DOHH2 (cell line): ENCODE measurements around the gene ZNF565.
"Not testable (repeated sequence)": the region's sequence is repeated elsewhere in the genome, so short reads cannot be mapped to it uniquely, and the experiment has no call there.

Source experiments
- H3F3A ChIP-seq: fragments of 200-600 bp; sonication (generic), shearing (Covaris generic); 2 replicates; pipeline ENCODE4 v1.6.0; 2016; ENCODE audit warnings: antibody characterized with exemption, mild to moderate bottlenecking; ENCODE audit not compliant: control insufficient read depth, insufficient read depth
- H3K27ac ChIP-seq: fragments of 200-600 bp; sonication (generic); 2 replicates; pipeline ENCODE4 v1.5.1; 2014; ENCODE audit warnings: low read depth, mild to moderate bottlenecking, low read length, moderate library complexity
- H3K27me3 ChIP-seq: fragments of 200-600 bp; sonication (generic); 2 replicates; pipeline ENCODE4 v1.6.1; 2014; ENCODE audit warnings: mild to moderate bottlenecking, low read length, mixed read lengths; ENCODE audit not compliant: control insufficient read depth
- H3K36me3 ChIP-seq: fragments of 200-600 bp; sonication (generic); 2 replicates; pipeline ENCODE4 v1.6.1; 2014; ENCODE audit warnings: mild to moderate bottlenecking, low read length, moderate library complexity, mixed read lengths; ENCODE audit not compliant: control insufficient read depth
- H3K4me1 ChIP-seq: fragments of 200-600 bp; sonication (generic); 2 replicates; pipeline ENCODE4 v1.6.1; 2014; ENCODE audit warnings: mild to moderate bottlenecking, low read length, mixed read lengths; ENCODE audit not compliant: control insufficient read depth
- H3K4me2 ChIP-seq: fragments of 200-600 bp; sonication (generic); 2 replicates; pipeline ENCODE4 v1.6.0; 2014; ENCODE audit warnings: mild to moderate bottlenecking, low read length, moderate library complexity
- H3K4me3 ChIP-seq: fragments of 200-600 bp; sonication (generic); 2 replicates; pipeline ENCODE4 v1.5.1; 2014; ENCODE audit warnings: mild to moderate bottlenecking, low read length, mixed read lengths
- H3K79me2 ChIP-seq: fragments of 200-600 bp; sonication (generic); 2 replicates; pipeline ENCODE4 v1.6.1; 2014; ENCODE audit warnings: mild to moderate bottlenecking, low read length, mixed read lengths; ENCODE audit not compliant: control insufficient read depth
- H3K9me2 ChIP-seq: fragments of 200-600 bp; sonication (generic); replicated peaks from 2 replicates; pipeline ENCODE4 v1.6.1; 2014; ENCODE audit warnings: mild to moderate bottlenecking, low read length, mixed read lengths; ENCODE audit not compliant: control insufficient read depth
- H3K9me3 ChIP-seq: fragments of 200-600 bp; sonication (generic); 2 replicates; pipeline ENCODE4 v1.6.1; 2014; ENCODE audit warnings: antibody characterized with exemption, low read length, mixed read lengths; ENCODE audit not compliant: control insufficient read depth, insufficient read depth
- H4K20me1 ChIP-seq: fragments of 200-600 bp; sonication (generic); 2 replicates; pipeline ENCODE4 v1.6.0; 2014; ENCODE audit warnings: low read depth, mild to moderate bottlenecking, antibody characterized with exemption, low read length, moderate library complexity; ENCODE audit not compliant: control insufficient read depth, insufficient read depth
- CTCF ChIP-seq: fragments of 200-600 bp; sonication (generic); IDR thresholded peaks from one replicate; pipeline ENCODE4 v1.5.1; 2014; ENCODE audit warnings: antibody characterized with exemption, mild to moderate bottlenecking, low read depth, low read length; ENCODE audit not compliant: poor library complexity, severe bottlenecking
- EZH2phosphoT487 ChIP-seq: fragments of 200-600 bp; sonication (generic); IDR thresholded peaks from 2 replicates; pipeline ENCODE4 v1.6.1; 2017; ENCODE audit warnings: borderline replicate concordance, mild to moderate bottlenecking, antibody characterized with exemption, low read length, moderate library complexity, mixed read lengths

ZNF565 gene

GRCh38 chr19:36203293-36203692 is 11.2 kb downstream of the ZNF565 start:
- Histone ChIP-seq H3K4me2 (no peak overlapping the region), H3K9me3 (no peaks in the 10 kb centered on the region), H3K79me2 (no peaks in the 10 kb centered on the region), H3K4me1 (peaks cover 11% of the 10 kb centered on the region), H3F3A (no peaks in the 10 kb centered on the region), H3K27me3 (no peaks in the 10 kb centered on the region), H3K27ac (no peak overlapping the region), H3K4me3 (no peak overlapping the region), H3K9me2 (no peaks in the 10 kb centered on the region), H3K36me3 (no peaks in the 10 kb centered on the region), H4K20me1 (no peaks in the 10 kb centered on the region)
- TF ChIP-seq EZH2phosphoT487 (no peak), CTCF (no peak)

- Histone ChIP-seq H3K9me3 (no peaks in the 10 kb centered on the region), H3F3A (no peaks in the 10 kb centered on the region), H3K4me2 (no peak overlapping the region), H3K27ac (no peak overlapping the region), H3K79me2 (no peaks in the 10 kb centered on the region), H3K9me2 (no peaks in the 10 kb centered on the region), H3K36me3 (no peaks in the 10 kb centered on the region), H3K4me1 (peaks cover under 1% of the 10 kb centered on the region), H3K4me3 (no peak overlapping the region), H3K27me3 (no peaks in the 10 kb centered on the region), H4K20me1 (no peaks in the 10 kb centered on the region)
- TF ChIP-seq EZH2phosphoT487 (no peak), CTCF (no peak)
These were observed 12.8 kb downstream of the ZNF565 start for GRCh38 chr19:36201684-36202083.

- H3K36me3 ChIP-seq, result no peaks in the 10 kb centered on the region
- H3K4me1 ChIP-seq, result peaks cover 7% of the 10 kb centered on the region
- no peak overlapping the region for H3K4me2 ChIP-seq
- no peaks in the 10 kb centered on the region for H3F3A ChIP-seq
- H4K20me1 ChIP-seq, result no peaks in the 10 kb centered on the region
- no peaks in the 10 kb centered on the region for H3K27me3 ChIP-seq
- H3K4me3 ChIP-seq, result no peak overlapping the region
- H3K27ac ChIP-seq, result no peak overlapping the region
- TF ChIP-seq CTCF (no peak), EZH2phosphoT487 (no peak)
- H3K79me2 ChIP-seq, result no peaks in the 10 kb centered on the region
- no peaks in the 10 kb centered on the region for H3K9me3 ChIP-seq
- H3K9me2 ChIP-seq, result no peaks in the 10 kb centered on the region
These were observed 16.3 kb downstream of the ZNF565 start for GRCh38 chr19:36198119-36198518.

GRCh38 chr19:36196249-36196648 is 18.2 kb downstream of the ZNF565 start:
- no peak overlapping the region for H3K27ac ChIP-seq
- H3K9me3 ChIP-seq, result no peaks in the 10 kb centered on the region
- H3K27me3 ChIP-seq, result no peaks in the 10 kb centered on the region
- H4K20me1 ChIP-seq, result no peaks in the 10 kb centered on the region
- no peaks in the 10 kb centered on the region for H3K79me2 ChIP-seq
- H3K4me3 ChIP-seq, result no peak overlapping the region
- no peaks in the 10 kb centered on the region for H3K36me3 ChIP-seq
- H3K4me1 ChIP-seq, result peaks cover 7% of the 10 kb centered on the region
- TF ChIP-seq EZH2phosphoT487 (no peak), CTCF (no peak)
- H3K9me2 ChIP-seq, result no peaks in the 10 kb centered on the region
- H3K4me2 ChIP-seq, result no peak overlapping the region
- no peaks in the 10 kb centered on the region for H3F3A ChIP-seq

- not testable (repeated sequence) for H3K27me3 ChIP-seq, H3K79me2 ChIP-seq, H3F3A ChIP-seq
These were observed 27.7 kb downstream of the ZNF565 start for GRCh38 chr19:36186722-36187121.

More at GRCh38 chr19:36186722-36187121, 27.7 kb downstream of the ZNF565 start:
- H3K4me3 ChIP-seq, H4K20me1 ChIP-seq, H3K9me2 ChIP-seq, H3K4me1 ChIP-seq, H3K9me3 ChIP-seq, H3K4me2 ChIP-seq, H3K27ac ChIP-seq, H3K36me3 ChIP-seq: not testable (repeated sequence)
